ENCODE data around the gene THSD4.
A peak's percentile ranks its signal among the peaks of the same experiment; 100 is the strongest.

Gene THSD4

GRCh38 chr15:71572452-71573053 lies 457.3 kb downstream of the THSD4 start:
- no peak for TF ChIP-seq CTCF (IDR thresholded peaks at IDR 0.05; ENCODE audit: control extremely low read depth, extremely low read depth, low read depth, missing control alignments)
- no peak for DNase-seq (ENCODE audit: extremely low spot score)
- CTCF ChIA-PET: interaction anchor here (0.7 to 1.2 kb wide), 3 partner anchors 10 to 30 kb away, joined by 3 to 4 read pairs (median 3); no protein-coding TSS in a partner anchor
- POLR2A ChIA-PET: no interaction called here

- DNase-seq (ENCODE audit: extremely low spot score): no peak
- ChIA-PET CTCF (interaction anchor here (1.0 kb wide), 1 partner anchor 17 kb away, joined by 3 read pairs; no protein-coding TSS in a partner anchor), POLR2A (no interaction called here)
- no peak for TF ChIP-seq CTCF (IDR thresholded peaks at IDR 0.05; ENCODE audit: control extremely low read depth, extremely low read depth, low read depth, missing control alignments)
Measured at GRCh38 chr15:71573599-71573998, 458.3 kb downstream of the THSD4 start.

GRCh38 chr15:71575474-71576045 lies 460.3 kb downstream of the THSD4 start:
- peak; percentile 39 for TF ChIP-seq CTCF (IDR thresholded peaks at IDR 0.05; ENCODE audit: control extremely low read depth, extremely low read depth, low read depth, missing control alignments)
- no peak for DNase-seq (ENCODE audit: extremely low spot score)
- POLR2A ChIA-PET: no interaction called here
- CTCF ChIA-PET: interaction anchor here (0.8 to 2.0 kb wide), 7 partner anchors 8 to 226 kb away, joined by 3 to 9 read pairs (median 3); no protein-coding TSS in a partner anchor

GRCh38 chr15:71577071-71577470 lies 461.8 kb downstream of the THSD4 start:
- CTCF ChIA-PET: interaction anchor here (2.0 kb wide), 1 partner anchor 153 kb away, joined by 8 read pairs; no protein-coding TSS in a partner anchor
- TF ChIP-seq CTCF (IDR thresholded peaks at IDR 0.05; ENCODE audit: control extremely low read depth, extremely low read depth, low read depth, missing control alignments): no peak
- DNase-seq (ENCODE audit: extremely low spot score): no peak
- POLR2A ChIA-PET: no interaction called here

- TF ChIP-seq CTCF (IDR thresholded peaks at IDR 0.05; ENCODE audit: control extremely low read depth, extremely low read depth, low read depth, missing control alignments): no peak
- ChIA-PET CTCF (interaction anchor here (1.4 kb wide), 1 partner anchor 11 kb away, joined by 3 read pairs; no protein-coding TSS in a partner anchor), POLR2A (no interaction called here)
Measured at GRCh38 chr15:71581398-71581930, 466.2 kb downstream of the THSD4 start.

GRCh38 chr15:71585159-71585558 lies 469.9 kb downstream of the THSD4 start:
- DNase-seq (ENCODE audit: extremely low spot score): no peak
- CTCF ChIA-PET: no interaction called here
- TF ChIP-seq CTCF (IDR thresholded peaks at IDR 0.05; ENCODE audit: control extremely low read depth, extremely low read depth, low read depth, missing control alignments): no peak
- POLR2A ChIA-PET: no interaction called here

More at GRCh38 chr15:71581398-71581930, 466.2 kb downstream of the THSD4 start:
- no peak for DNase-seq (ENCODE audit: extremely low spot score)

Measured in GM10248 (cell line).